GM18873 (cell line): ENCODE data around the gene ZNF836.

Source experiments
- ATAC-seq: cut with Tn5 transposase; IDR thresholded peaks from one replicate; pipeline ENCODE4 v1.9.1; 2021; ENCODE audit warnings: mild to moderate bottlenecking, moderate library complexity, moderate number of reproducible peaks; ENCODE audit not compliant: unreplicated experiment, low FRiP score

Gene ZNF836

DNA sequence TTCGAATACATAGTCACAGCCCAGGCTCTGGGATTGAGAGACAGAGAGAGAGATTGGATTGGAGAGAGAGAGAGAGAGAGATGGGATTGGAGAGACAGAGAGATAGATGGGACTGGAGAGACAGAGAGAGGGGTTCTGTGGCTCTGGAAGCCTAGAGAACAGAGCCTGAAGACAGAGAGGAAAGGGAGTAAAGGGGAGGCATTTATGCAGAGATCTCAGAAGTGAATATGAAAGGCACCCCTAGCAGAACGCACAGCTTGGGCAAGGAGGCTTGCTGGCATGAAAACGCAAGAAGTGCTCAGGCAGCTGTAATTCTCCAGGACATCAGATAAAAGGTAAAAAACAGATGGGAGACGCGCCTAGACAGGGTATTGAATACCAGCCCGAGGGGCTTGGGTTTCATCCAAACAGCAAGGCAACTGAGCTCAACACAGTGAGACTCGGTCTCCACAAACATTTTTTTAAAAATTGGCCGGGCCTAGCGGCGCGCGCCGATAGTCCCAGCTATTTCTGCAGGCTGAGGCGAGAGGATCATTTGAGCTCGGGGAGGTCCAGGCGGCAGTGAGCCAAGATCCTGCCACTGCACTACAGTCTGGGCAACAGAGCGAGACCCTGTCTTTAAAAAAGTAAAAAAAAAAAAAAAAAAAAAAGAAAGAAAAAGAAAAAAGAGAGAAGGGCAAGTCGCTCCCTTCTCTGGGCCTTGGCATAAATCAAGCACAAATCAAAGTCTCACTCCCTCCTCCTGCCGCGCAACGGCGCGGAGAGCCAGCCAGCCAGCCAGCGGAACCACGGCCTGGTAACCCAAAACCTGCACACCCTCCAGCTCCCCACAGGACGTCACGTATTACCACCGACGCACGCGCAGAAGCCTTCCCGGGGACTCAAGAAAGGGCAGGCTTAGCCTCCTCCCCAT is 17.7 kb upstream of the ZNF836 start:
- no peak for ATAC-seq

DNA sequence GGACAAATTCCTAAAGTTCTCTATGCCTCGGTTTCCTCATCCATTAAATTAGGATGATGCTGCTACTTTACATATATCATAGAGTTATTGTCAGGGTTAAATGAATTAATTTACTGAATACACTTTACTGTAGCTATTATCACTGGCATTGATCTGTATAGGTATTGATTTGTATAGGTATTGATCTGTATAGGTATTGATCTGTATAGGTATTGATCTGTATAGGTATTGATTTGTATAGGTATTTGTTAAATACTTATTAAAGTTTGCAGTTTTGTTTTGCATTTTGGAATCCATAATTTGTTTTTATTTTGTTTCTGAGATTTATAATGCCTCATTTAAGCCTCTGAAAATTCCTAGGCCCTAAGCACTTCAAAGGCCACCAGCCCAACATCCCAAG is 16.0 kb upstream of the ZNF836 start:
- ATAC-seq: no peak

DNA sequence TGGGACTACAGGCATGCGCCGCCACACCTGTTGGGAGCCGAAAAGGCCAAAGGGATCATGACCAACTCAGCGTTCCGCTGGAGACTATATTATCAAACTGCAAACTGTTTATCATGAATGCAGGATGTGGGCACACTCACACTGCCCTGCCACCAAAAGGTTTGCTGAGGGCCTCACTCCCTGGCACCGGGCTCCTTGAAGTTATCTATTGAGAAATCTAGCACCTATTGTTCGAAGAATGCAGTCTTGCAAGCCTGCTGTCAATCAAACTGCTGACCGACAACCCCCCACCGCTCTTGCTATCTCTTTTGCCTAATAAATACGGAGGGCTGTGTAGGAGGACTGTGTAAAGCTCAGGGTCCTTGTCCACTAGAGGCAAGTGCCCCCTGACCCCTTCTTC is 5.2 kb upstream of the ZNF836 start:
- ATAC-seq: no peak

DNA sequence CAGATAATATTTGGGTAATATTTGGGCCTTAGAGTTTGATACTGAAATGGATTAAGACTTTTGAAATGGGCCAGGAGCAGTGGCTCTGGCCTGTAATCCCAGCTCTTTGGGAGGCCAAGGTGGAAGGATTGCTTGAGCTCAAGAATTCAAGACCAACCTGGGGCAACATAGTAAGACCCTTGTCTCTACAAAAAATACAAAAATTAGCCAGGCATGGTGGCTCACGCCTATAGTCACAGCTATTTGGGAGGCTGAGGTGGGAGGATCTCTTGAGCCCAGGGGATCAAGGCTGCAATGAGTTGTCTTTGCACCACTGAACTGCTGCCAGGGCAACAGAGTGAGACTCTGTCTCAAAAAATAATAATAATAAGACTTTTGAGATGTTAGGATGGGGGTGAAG is 926 bp upstream of the ZNF836 start:
- ATAC-seq: no peak

DNA sequence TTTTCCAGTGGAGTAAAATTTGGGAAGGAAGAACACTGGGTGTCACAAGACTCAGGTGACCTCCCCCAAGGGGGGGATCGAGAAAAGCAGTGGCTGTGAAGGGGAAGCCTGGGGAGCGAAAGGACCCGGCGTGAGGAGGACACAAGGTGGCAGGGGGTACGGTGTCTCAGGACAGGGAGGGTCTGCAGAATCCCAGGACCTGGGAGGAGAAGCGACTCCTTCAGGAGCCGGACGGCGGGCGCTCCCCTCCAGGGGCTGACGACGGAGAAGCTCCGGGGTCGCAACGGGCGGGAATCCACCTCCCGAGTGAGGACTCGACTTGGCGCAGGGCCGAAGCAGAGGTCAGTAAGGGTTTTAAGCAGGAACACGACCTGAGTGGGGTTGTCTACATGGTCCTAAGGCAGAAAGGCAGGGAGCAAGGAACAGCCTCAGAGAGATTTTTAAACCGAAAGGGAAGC is 529 bp downstream of the ZNF836 start:
- no peak for ATAC-seq

DNA sequence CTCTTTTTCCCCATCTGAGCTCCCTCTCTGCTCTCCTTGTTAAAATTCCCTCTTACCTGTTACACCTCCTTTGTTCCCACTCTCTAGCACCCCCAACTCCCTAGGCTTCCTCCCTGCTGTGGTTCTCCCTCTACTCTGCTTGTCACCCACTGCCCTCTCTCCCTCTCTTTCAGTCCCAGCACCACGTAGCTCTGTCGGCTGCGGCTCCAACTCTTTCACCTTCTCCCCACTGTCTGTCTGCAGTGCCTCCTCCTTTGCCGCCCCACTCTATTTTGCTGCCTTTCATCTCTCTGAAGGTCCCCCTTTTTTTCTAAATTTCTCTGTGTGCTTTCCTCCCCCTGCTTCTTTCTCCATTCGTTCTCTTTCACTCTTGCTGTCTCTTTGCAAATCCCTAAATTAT is 1.1 kb downstream of the ZNF836 start:
- no peak for ATAC-seq

DNA sequence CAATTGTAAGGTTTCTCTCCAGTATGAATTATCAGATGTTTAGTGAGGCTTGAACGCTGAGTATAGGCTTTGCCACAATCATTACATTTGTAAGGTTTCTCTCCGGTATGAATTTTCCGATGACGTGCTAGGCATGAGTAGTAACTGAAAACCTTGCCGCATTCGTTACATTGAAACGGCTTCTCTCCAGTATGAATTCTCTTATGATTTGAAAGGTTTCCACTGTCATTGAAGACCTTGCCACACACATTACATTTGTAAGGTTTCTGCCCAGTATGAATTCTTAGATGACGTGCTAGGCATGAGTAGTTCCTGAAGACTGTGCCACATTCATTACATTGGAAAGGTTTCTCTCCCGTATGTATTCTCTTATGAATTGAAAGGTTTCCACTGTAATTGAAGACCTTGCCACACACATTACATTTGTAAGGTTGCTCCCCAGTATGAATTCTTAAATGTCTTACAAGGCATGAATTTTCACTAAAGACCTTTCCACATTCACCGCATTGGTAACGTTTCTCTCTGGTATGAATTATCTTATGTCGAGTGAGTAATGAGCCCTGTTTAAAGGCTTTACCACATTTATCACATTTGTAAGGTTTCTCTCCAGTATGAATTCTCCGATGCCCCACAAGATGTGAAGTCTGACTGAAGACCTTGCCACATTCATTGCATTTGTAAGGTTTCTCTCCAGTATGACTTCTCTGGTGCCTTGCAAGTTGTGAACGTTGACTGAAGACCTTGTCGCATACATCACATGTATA is 15.6 kb downstream of the ZNF836 start:
- ATAC-seq: no peak

DNA sequence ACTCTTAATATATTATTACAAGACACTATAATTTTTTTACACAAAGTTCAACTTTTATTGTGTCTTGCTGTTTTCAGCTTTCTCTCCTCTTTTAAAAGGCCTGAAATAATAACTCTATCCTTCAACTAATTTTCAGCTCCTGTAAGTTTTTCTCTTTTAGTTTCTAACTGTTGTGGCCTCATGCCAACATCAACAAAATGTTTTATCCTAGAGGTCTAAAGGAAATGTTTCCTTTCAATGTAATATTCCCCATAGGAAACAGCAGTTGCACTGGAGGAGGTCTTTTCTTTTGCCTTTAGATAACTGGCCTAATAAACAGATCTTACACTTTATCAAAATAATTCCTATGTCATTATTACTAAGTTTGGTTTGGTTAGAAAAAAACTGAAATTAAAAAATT is 23.2 kb downstream of the ZNF836 start:
- no peak for ATAC-seq

DNA sequence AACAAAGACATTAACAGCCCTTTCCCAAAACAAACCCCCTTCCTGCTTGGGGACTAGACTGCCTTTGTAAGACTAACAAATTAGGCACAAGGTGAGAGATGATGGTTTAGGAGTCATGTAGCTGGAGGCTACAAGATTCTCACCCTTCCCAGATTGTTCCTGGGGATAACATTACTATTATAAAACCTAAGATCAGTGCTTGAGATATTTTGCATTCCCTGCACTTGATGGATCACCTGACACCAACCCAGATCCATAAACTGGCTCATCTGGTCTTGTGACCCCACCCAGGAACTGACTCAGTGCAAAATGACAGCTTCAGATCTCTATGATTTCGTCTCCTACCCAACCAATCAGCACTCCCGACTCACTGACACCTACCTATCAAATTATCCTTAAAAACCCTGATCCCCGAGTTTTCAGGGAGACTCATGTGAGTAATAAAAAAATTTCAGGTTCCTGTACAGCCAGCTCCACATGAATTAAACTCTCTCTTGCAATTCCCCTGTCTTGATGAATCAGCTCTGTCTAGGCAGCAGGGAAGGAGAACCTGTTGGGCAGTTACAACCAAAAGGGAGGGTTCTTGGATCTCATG is 29.3 kb downstream of the ZNF836 start:
- no peak for ATAC-seq

DNA sequence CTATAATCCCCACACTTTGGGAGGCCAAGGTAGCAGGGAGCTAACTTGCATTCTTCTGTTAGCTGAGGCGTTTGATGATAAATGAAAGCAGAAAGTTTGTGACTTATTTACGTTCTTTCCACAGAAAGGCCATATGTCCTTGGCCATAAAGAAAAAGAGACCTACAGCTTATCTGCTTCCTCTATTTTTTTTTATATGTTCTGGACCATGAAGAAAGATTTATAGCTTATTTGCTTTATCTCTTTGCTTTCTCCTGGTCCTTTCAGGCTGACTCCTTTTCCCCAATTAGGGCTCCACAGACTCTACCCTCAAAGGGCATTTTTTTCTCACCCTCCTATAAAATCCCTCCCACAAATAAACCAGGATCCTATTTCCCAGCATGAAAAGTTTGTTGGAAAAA is 30.2 kb downstream of the ZNF836 start:
- no peak for ATAC-seq

DNA sequence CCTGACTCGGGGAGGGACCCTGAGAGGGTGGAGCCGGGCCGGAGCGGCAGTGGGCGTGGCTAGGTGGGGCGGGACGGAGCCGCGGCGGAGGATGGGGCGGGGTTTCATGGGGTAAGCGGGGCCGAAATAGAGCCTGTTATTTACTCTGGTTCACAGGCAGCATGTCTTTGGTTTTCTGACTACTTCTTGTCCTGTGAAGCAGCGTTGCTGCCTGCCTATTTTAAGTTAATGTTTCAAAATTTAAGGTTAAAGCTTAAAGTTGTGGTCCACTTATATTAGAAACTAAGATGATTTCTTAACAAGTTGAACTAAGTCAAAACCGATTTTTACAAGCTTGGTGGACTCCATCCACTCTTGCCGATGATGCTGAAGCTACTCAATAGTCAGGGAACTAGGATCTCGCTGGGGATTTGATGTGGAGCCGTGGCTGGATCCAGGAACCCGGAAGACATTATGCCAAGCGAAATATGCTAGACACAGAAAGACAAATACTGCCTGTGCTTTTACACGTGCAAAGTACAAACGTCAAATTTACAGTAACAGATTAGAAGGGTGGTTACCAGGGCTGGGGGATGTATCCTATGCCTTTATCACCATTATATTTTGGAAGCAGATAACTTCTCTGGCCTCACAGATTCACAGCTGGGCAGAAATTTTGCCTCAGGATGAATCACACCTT is 31.2 kb downstream of the ZNF836 start:
- ATAC-seq: peak; percentile 65

DNA sequence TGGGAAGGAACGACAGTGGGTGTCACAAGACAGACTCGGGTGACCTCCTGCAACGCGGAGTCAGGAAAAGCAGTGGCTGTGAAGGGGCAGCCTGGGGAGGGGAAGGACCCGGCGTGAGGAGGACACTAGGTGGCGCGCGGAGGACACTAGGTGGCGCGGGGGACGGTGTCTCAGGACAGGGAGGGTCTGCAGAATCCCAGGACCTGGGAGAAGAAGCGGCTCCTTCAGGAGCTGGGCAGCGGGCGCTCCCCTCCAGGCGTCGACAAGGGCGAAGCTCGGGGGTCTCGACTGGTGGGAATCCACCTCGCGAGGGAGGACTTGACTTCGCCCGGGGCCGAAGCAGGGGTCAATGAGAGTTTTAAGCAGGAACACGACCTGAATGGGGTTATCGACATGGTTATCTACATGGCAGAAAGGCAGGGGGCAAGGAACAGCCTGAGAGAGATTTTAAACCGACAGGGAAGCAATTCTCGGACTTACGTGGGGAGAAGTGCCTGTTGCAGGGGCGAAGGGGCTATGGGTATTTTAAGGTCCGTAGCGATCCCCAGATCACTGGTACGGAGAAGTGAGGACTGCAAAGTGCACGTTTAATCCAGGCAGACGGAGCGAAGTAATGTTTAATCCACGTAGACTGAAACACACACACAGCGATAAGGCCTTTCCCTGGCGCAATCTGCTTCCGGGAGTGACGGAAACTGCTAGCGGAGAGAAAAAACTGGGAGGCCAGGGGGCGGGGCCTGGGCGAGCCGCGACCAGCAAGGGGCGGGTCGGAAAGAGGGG is 32.0 kb downstream of the ZNF836 start, which contains the start of gene ZNF616:
Gene ZNF616 (minus strand): TSS at position 687 of the 780 bp plus-strand sequence. CDS start 9,426 bp downstream, outside the sequence.
- ATAC-seq: peak; percentile 54

DNA sequence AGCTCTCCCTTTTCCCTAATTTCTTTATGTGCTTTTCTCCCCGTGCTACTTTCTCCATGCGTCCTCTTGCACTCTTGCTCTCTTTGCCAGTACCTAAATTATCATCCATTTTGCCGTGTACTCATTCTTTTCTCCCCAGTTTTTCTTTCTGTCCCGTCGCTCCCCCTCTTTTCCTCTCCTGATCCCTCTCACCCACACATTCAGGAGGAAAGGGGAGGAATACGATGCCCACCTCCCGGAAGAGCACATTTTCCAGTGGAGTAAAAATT is 32.5 kb downstream of the ZNF836 start:
- ATAC-seq: no peak

DNA sequence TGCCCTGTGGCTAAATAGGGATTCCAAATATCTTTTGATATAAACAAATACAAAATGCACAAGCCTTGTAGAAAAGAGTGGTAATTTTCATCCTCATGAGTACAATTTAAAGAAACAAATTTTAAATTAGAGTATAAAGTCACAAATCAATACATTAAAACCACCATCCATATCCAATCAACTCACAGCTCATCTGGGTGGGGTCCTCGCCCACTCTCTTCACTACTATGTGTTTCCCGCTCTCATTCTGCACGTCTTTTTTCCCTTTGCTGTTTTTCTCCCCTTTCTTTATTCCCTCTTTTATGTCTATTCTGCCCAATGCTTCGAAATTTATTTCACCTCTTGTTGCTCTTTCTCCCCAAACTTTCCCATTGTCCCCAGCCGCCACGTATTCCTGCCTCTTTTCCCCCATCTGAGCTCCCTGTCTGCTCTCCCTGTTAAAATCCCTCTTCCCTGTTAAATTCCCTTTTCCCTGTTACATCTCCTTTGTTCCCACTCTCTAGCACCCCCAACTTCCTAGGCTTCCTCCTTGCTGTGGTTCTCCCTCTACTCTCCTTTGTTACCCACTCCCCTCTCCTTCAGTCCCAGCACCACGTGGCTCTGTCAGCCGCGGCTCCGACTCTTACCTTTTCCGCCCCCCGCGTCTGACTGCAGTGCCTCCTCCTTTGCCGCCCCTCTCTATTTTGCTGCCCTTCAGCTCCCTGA is 33.0 kb downstream of the ZNF836 start:
- ATAC-seq: no peak

DNA sequence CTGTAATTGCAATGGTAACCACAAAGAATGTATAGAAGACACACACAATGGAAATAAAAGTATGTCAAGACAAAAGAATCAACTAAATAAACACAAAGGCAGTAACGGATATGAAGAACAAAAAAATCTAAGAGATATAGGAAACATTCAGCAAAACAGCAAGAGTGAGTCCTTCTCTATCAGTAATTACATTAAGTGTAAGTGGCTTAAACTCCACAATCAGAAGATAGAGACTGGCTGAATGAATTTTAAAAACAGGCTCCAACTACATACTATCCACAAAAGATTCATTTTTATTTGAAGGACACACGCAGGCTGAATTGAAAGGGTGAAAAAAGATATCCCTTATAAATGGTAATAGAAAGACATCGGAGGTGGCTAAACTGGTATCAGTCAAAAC is 51.1 kb downstream of the ZNF836 start:
- no peak for ATAC-seq

DNA sequence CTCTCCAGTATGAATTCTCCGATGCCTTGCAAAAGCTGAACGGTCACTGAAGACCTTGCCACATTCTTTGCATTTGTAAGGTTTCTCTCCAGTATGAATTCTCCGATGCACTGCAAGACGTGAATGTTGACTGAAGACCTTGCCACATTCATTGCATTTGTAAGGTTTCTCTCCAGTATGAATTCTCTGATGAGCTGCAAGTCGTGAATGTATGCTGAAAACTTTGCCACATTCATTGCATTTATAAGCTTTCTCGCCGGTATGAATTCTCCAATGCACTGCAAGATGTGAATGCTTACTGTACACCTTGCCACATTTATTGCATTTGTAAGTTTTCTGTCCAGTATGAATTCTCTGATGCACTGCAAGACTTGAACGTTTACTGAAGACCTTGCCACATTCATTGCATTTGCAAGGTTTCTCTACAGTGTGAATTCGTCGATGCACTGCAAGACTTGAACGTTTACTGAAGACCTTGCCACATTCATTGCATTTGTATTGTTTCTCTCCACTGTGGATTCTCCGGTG is 55.8 kb downstream of the ZNF836 start:
- ATAC-seq: no peak

DNA sequence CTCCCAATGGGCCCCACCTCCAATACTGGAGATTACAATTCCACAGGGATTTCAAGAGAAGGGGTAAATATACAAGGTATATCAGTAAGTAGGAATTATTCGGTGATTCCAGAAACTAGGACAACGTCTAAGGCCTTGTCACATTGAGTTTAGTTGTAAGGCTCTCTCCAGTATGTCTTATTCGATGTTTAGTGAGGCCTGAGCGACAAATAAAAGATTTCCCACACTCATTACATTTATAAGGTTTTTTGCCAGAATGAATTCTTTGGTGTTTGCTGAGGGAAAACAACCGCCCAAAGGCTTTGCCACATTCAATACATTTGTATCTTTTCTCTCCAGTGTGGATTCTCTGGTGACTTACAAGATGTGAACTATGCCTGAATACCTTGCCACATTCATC is 56.7 kb downstream of the ZNF836 start:
- no peak for ATAC-seq

DNA sequence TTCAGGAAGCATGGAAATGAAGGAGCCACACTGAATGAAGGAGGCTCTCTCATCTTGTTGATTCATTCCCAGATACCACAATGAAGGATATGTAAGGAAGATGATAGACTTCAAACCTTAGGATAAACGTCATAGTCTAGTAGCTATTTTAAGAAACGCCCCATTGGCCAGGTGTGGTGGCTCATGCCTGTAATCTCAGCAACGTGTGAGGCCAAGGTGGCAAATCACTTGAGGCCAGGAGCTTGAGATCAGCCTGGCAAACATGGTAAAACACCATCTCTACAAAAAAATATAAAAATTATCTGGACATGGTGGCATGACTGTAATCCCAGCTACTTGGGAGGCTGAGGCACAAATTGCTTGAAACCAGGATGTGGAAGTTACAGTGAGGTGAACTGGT is 58.8 kb downstream of the ZNF836 start:
- no peak for ATAC-seq

DNA sequence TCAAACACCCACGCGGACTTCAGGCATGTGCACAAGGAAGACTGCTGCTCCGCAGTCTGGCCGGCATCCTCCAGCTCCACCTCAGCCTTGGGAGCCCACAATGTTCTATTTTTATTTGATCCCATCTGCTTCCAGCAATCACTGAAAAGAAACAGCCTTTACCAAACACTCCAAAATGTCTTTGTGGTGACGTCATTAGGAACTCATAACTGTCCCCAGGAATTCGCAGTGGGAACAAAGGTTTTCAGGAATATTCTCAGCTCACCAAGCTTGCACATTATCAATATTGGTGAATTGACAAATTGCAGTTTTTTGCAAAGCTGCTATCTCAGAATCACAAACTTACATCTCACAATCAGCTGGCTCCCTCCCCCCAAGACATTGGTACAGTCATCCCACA is 60.6 kb downstream of the ZNF836 start:
- no peak for ATAC-seq
